HG03097 (cell line): ENCODE measurements around the gene STX5.
"Not testable (repeated sequence)": the region's sequence is repeated elsewhere in the genome, so short reads cannot be mapped to it uniquely, and the experiment has no call there.

Experiments used
- ATAC-seq: cut with Tn5 transposase; IDR thresholded peaks from one replicate; pipeline ENCODE4 v1.9.1; 2021; ENCODE audit not compliant: unreplicated experiment, low FRiP score

The STX5 gene

GRCh38 chr11:62832336-62833234 lies 734 bp upstream of the STX5 start, which contains the start of gene TEX54:
Gene TEX54, minus strand, starts transcription at chr11:62832841.
- peak; percentile 4 for ATAC-seq

- no peak for ATAC-seq
Observed at GRCh38 chr11:62830904-62831519, 839 bp downstream of the STX5 start.

GRCh38 chr11:62828130-62828529 lies 3.7 kb downstream of the STX5 start:
- ATAC-seq: not testable (repeated sequence)

- ATAC-seq: no peak
Observed at GRCh38 chr11:62823677-62824076, 8.2 kb downstream of the STX5 start.

- no peak for ATAC-seq
Observed at GRCh38 chr11:62817129-62817528, 14.7 kb downstream of the STX5 start.

DNA sequence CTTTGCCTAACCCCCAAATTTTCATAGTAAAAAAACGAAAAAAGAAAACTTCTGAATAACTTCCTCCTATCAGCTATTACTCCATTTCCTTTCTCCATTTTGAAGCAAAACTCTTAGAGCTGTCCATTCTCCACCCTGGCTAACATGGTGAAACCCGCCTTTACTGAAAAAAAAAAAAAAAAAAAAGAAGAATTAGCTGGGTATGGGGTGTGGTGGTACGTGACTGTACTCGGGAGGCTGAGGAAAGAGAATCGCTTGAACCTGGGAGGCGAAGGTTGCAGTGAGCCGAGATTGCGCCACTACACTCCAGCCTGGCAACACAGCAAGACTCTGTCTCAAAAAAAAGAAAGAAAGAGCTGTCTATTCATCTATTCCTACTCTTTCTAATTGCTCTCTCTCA lies 15.3 kb downstream of the STX5 start:
- no peak for ATAC-seq

- ATAC-seq: no peak
Observed at GRCh38 chr11:62811659-62812058, 20.2 kb downstream of the STX5 start.

- no peak for ATAC-seq
Observed at GRCh38 chr11:62810748-62811147, 21.1 kb downstream of the STX5 start.

GRCh38 chr11:62806611-62807121 lies 25.2 kb downstream of the STX5 start:
- ATAC-seq: no peak

- no peak for ATAC-seq
Observed at GRCh38 chr11:62805961-62806441, 25.9 kb downstream of the STX5 start.

DNA sequence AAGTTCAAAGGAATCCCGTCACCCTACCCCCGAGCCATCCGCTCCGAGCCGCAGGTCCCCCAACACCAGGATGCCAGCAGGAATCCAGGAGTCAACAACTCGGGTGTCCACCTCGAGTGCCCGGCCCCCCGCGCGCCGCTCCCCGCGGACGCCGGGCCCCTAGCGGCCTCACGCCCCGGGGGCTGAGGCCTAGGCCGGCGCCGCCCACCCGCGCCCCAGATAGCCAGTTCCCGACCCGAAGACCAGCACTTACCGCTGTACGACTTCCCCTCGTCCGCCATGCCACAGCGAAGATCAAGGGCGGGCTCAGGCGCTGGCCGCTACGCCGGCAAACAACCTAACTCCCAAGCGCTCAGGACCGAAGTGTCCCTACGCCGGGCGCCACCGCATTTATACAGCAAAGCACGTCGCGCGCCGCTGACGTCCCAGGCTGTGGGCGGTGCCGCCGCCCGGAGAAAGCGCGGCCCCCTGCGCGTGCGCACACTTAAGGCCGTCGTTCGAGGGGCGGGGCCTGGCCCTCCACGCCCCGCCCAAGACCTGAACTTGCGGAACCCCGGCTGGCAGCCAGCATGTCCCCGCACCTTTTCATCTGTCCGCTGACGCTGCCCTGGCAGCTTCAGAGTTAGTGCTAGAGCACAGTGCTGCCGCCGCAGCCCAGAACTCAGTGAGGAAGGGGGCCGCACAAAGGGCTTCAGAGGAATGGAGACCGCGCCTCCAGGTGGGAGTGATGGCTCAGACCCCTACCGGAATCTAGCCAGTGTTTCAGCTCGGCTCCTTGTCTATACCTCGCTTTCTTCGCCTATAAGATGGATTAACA lies 26.6 kb downstream of the STX5 start, which contains the start of gene NXF1:
TSS of gene NXF1 (minus strand) at position 365 of the 817 bp plus-strand sequence. CDS start at position 281, 84 bp downstream.
- peak; percentile 81 for ATAC-seq

DNA sequence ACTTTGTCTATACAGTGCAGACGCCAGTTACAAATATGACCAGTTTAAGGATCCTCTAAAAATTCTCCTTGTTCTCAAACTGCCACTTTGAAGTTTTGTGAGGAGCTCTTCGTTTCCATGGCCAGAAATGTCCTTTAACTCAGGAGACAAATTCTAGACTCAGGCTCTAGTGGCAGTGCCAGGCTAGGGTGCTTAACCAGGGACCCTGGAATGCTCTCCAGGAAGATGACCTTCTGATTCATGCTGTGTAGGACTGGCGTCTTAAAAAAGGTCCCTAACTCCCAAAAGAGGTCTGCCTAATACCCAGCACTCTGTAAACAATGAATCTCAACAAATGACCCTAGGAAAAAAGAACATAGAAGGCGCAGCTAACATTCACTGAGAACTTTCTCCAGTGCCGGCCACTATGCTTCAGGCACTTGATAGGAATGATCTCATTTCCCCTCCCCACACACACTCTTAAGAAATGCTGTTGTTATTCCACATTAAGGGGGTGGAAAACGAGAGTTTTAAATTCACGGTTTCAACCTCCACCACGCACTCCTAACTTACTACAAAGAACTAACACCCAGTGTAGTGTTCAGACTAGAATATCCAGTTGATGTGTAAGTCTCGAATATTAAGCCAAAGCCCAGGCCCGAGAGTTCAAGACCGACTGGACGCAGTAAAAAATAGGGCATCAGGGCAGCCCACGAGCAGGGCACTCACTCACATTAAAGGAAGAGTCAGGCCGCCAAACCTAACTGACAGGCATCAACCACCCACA lies 27.4 kb downstream of the STX5 start:
- peak; percentile 18 for ATAC-seq

- ATAC-seq: no peak
Observed at GRCh38 chr11:62801071-62801470, 30.8 kb downstream of the STX5 start.

GRCh38 chr11:62799486-62799885 lies 32.4 kb downstream of the STX5 start:
- ATAC-seq: no peak

DNA sequence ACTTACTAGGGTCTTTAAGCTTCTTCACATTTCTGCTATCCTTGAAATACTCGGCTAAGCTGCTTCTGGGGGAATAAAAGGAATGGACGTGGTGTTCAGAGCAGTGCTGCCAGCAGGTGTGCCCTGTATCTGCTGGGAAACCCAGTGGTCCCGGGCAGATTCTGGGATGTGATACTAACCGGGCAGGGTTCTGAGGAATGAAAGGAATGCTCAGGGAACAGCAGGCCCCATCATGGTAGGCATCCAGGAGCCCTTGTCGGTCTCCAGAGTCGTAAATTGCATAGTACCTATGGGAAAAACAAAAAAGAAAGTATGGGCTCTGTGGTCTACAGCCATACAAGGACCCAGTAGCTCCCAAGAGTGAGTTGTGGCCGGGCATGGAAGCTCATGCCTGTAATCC lies 35.6 kb downstream of the STX5 start:
- no peak for ATAC-seq

- no peak for ATAC-seq
Observed at GRCh38 chr11:62794201-62794775, 37.6 kb downstream of the STX5 start.

DNA sequence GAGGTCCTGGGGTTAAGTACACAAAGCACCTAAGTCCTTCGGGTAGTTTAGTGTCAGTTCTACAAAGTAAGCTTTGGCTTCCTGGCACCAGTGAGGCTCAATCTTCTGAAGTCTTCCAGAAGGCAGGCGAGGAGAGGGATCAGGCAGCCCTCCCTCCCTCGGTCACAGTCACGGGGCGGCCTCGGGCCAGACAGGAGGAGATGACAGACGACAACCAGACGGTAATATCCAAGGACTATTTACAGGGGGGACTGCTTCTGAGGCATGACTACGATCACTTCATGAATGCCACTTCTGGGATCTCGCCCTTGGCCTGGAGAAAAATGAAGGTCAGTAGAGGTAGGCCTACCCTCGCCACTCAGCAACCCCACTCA lies 39.7 kb downstream of the STX5 start:
- no peak for ATAC-seq

GRCh38 chr11:62791501-62792201 lies 40.2 kb downstream of the STX5 start, which contains the start of gene TMEM223:
Gene TMEM223, minus strand, starts transcription at chr11:62792006. Its CDS starts 12 bp downstream, at chr11:62791994.
- peak; percentile 49 for ATAC-seq

GRCh38 chr11:62789576-62789975 lies 42.3 kb downstream of the STX5 start:
- ATAC-seq: no peak
